IPS DF 6.9 (cell line): Measurements from ENCODE around the gene SEMA5B.

Experiments
- DNase-seq: peaks from one replicate; pipeline ENCODE4 v3.0.0-alpha.2; 2013; ENCODE audit warnings: low read depth, low spot score
- H3K27ac ChIP-seq: one replicate; pipeline ENCODE4 v1.5.1; 2013; ENCODE audit warnings: low read length, control low read depth
- H3K27me3 ChIP-seq: 2 replicates; pipeline ENCODE4 v1.6.1; 2013; ENCODE audit warnings: mild to moderate bottlenecking, low read length; ENCODE audit not compliant: control insufficient read depth, insufficient read depth
- H3K36me3 ChIP-seq: 2 replicates; pipeline ENCODE4 v1.6.1; 2013; ENCODE audit warnings: low read length; ENCODE audit not compliant: control insufficient read depth, insufficient read depth
- H3K4me1 ChIP-seq: 2 replicates; pipeline ENCODE4 v1.6.1; 2013; ENCODE audit warnings: low read length; ENCODE audit not compliant: control insufficient read depth, insufficient read depth
- H3K4me3 ChIP-seq: 2 replicates; pipeline ENCODE4 v1.5.1; 2013; ENCODE audit warnings: mild to moderate bottlenecking, low read length
- H3K9me3 ChIP-seq: 2 replicates; pipeline ENCODE4 v1.6.1; 2013; ENCODE audit warnings: low read length, inconsistent platforms; ENCODE audit not compliant: control insufficient read depth, insufficient read depth
- WGBS: extraction: QIAGEN DNeasy Blood & Tissue Kit; methylation state at CpG from one replicate; pipeline ENCODE4 v1.1.7; 2013; ENCODE audit warnings: mixed read lengths, missing lambda C conversion rate; ENCODE audit not compliant: insufficient read length, insufficient coverage; 5-methylcytosine and 5-hydroxymethylcytosine counted together

SEMA5B gene

DNA sequence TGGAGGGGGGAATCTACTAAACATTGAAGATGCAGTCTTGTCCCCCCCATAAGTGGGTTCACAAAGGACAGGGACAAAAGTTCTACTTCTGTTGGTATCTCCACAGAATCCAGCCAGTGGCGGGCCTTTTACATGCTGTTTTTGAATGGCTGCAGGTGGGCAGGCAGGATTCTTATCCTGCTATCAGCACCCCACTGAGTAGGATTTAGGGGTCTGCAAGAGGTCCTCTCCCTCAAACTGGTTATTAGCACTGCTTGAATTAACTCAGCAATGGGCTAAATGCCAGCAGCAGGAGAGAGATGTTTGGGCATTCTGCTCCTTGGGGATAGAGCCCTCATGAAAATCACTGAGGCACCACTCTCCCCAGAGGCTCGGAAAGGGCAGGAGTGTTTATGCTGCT is 40.3 kb downstream of the SEMA5B start:
- no peaks in the 10 kb centered on the region for H3K9me3 ChIP-seq
- no peaks in the 10 kb centered on the region for H3K27me3 ChIP-seq
- DNase-seq = no peak
- H3K36me3 ChIP-seq = no peaks in the 10 kb centered on the region
- peaks cover 17% of the 10 kb centered on the region for H3K4me1 ChIP-seq
- no CpG with 5 or more reads among the region's 2 CpGs for WGBS
- no peak overlapping the region for H3K4me3 ChIP-seq
- H3K27ac ChIP-seq = peak overlapping the region; percentile 80

DNA sequence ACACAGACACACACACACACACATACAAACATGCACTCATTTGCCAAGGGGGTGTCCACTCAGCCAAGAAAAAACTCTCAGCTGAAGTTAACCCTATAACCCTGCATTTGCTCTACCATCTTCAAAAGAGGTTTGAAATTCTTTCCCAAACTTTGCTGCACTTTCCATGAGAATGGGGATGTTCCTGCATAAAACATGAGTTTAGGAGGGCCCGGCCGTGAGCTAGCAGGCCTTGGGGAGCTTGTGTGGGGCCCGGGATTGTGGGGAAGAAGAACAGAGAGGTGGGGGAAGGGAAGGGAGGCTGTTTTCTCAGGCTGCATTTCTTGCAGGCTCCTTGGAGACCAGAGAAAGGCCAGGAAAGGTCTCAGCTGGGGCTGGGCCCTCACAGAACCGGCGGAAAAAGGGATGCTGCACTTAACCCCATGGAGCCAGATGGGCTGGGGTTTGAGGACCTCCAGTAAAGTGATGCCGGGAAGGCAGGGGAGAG is 40.8 kb downstream of the SEMA5B start:
- no peak overlapping the region for H3K4me3 ChIP-seq
- H3K4me1 ChIP-seq = peaks cover 16% of the 10 kb centered on the region
- peak overlapping the region; percentile 80 for H3K27ac ChIP-seq
- H3K27me3 ChIP-seq = no peaks in the 10 kb centered on the region
- WGBS = no CpG with 5 or more reads among the region's 6 CpGs
- H3K36me3 ChIP-seq = no peaks in the 10 kb centered on the region
- no peaks in the 10 kb centered on the region for H3K9me3 ChIP-seq
- DNase-seq = no peak

- no peak for DNase-seq
- no CpG with 5 or more reads among the region's 4 CpGs for WGBS
Observed at GRCh38 chr3:122985539-122985938, 42.0 kb downstream of the SEMA5B start.

GRCh38 chr3:122984650-122985049 is 42.9 kb downstream of the SEMA5B start:
- Histone ChIP-seq H3K27me3 (no peaks in the 10 kb centered on the region), H3K4me1 (peaks cover 16% of the 10 kb centered on the region), H3K4me3 (no peak overlapping the region), H3K9me3 (no peaks in the 10 kb centered on the region), H3K36me3 (no peaks in the 10 kb centered on the region), H3K27ac (no peak overlapping the region)
- DNase-seq = no peak
- WGBS = no CpG with 5 or more reads among the region's 3 CpGs

More at GRCh38 chr3:122985539-122985938, 42.0 kb downstream of the SEMA5B start:
- Histone ChIP-seq H3K27ac (no peak overlapping the region), H3K27me3 (no peaks in the 10 kb centered on the region), H3K4me1 (peaks cover 16% of the 10 kb centered on the region), H3K4me3 (no peak overlapping the region), H3K9me3 (no peaks in the 10 kb centered on the region), H3K36me3 (no peaks in the 10 kb centered on the region)

- no peaks in the 10 kb centered on the region for H3K36me3 ChIP-seq
- no peak overlapping the region for H3K4me3 ChIP-seq
- no CpG with 5 or more reads among the region's 11 CpGs for WGBS
- H3K4me1 ChIP-seq = peaks cover 14% of the 10 kb centered on the region
- no peaks in the 10 kb centered on the region for H3K27me3 ChIP-seq
- no peak for DNase-seq
- H3K9me3 ChIP-seq = no peaks in the 10 kb centered on the region
- no peak overlapping the region for H3K27ac ChIP-seq
Observed at GRCh38 chr3:122984007-122984406, 43.6 kb downstream of the SEMA5B start.

DNA sequence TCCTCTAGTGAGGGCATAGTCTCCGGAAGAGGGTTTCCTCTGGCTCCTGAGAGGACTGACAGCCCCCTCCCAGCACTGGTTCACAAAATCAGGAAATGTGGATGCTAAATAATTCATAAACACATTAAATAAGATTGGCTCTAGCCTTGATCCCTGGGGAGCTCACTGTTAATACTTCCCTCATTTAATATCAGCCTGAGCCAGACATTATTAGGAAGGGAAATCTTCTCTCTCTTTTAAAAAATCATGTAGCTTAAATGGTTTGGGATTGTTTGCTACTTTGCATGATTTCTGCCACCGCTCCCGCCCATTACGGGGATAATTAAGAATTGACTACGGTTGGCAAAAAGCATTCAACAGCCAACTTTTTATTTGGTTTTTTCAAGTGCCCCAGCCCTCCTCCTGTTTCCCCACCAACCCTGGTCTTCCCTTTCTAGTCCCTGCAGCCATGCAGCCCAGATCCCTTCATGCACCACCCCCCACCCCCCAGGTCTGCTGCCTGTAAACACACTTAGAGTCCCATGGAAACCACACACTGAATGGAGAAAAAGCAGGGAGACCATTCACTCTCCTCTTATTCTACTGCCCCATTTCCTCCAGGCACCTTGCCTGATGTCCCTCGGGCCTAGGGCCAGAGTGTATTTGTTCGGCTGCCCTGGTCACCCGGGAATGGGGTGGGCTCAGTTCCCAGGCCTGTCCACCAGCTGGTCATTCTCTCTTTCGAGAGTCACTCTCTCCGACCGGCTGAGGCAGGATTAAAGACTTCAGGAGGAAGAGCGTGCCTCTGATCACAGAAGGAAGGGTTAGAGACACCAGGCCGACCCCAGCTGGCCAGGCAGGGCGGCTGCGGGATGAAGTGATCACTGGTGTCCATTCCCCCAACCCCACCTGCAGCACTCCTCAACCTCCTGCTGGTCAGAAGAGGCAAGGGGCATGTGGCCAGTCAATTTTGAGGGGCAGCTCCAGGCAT is 45.1 kb downstream of the SEMA5B start:
- Histone ChIP-seq H3K36me3 (no peaks in the 10 kb centered on the region), H3K4me1 (peaks cover 17% of the 10 kb centered on the region), H3K27me3 (no peaks in the 10 kb centered on the region), H3K9me3 (no peaks in the 10 kb centered on the region), H3K27ac (no peak overlapping the region), H3K4me3 (no peak overlapping the region)
- no peak for DNase-seq
- WGBS = no CpG with 5 or more reads among the region's 15 CpGs

- Histone ChIP-seq H3K27me3 (no peaks in the 10 kb centered on the region), H3K4me3 (no peak overlapping the region), H3K27ac (no peak overlapping the region), H3K9me3 (no peaks in the 10 kb centered on the region), H3K36me3 (no peaks in the 10 kb centered on the region), H3K4me1 (peaks cover 18% of the 10 kb centered on the region)
- no CpG with 5 or more reads among the region's 8 CpGs for WGBS
- DNase-seq = no peak
Observed at GRCh38 chr3:122979211-122979610, 48.4 kb downstream of the SEMA5B start.

- Histone ChIP-seq H3K36me3 (no peaks in the 10 kb centered on the region), H3K4me3 (no peak overlapping the region), H3K9me3 (no peaks in the 10 kb centered on the region), H3K27me3 (no peaks in the 10 kb centered on the region), H3K4me1 (peaks cover 18% of the 10 kb centered on the region), H3K27ac (no peak overlapping the region)
- DNase-seq = no peak
- no CpG with 5 or more reads among the region's 6 CpGs for WGBS
Observed at GRCh38 chr3:122978569-122978968, 49.0 kb downstream of the SEMA5B start.

DNA sequence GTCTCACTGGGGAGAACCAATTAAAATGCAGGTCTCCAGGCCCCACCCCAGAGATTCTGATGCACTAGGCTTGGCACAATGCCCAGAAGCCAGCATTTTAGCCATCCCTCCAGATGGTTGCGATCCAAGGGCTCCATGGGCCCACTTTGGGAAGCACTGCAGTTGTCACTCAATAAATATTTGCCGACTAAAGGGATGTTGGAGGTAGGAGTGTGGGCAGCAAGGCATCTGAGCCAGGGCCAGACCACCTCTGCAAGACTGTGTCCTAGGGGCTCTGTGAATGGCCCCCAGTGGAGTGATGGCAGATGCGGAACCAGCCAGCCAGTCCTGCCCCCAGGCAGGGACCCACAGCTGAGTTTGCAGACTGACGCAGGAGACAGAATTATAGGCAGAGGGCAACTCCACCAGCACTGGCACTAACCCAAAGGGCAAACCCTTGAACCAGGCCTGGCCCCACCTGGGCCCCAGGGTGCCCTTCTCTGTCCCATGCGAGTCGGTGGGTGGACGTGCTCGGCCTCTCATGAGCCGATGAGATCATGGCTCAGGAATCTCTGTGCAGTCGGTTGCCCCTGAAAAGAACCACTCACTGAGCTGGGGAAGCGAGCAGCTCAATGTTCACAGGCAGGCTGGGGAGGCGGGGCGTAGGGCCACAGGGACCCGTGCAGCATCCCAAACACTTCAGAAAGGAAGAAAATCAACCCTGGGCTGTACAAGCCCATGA is 49.7 kb downstream of the SEMA5B start:
- no peak overlapping the region for H3K27ac ChIP-seq
- no peaks in the 10 kb centered on the region for H3K36me3 ChIP-seq

GRCh38 chr3:122975924-122976293 is 51.7 kb downstream of the SEMA5B start:
- Histone ChIP-seq H3K9me3 (no peaks in the 10 kb centered on the region), H3K4me3 (no peak overlapping the region), H3K4me1 (peaks cover 17% of the 10 kb centered on the region), H3K36me3 (no peaks in the 10 kb centered on the region), H3K27me3 (no peaks in the 10 kb centered on the region), H3K27ac (no peak overlapping the region)
- WGBS = no CpG with 5 or more reads among the region's 4 CpGs
- DNase-seq = no peak

More for the DNA sequence above, 49.7 kb downstream of the SEMA5B start:
- no peak for DNase-seq
- Histone ChIP-seq H3K9me3 (no peaks in the 10 kb centered on the region), H3K4me1 (peaks cover 18% of the 10 kb centered on the region), H3K27me3 (no peaks in the 10 kb centered on the region), H3K4me3 (no peak overlapping the region)
- no CpG with 5 or more reads among the region's 14 CpGs for WGBS
